GM19324 (cell line): ENCODE results near the gene ASIC4.

Experiments
- ATAC-seq: cut with Tn5 transposase; IDR thresholded peaks from one replicate; pipeline ENCODE4 v1.9.1; 2021; ENCODE audit warnings: mild to moderate bottlenecking, moderate library complexity; ENCODE audit not compliant: unreplicated experiment, low FRiP score

Gene ASIC4

GRCh38 chr2:219514196-219514761, at the start of gene ASIC4:
Gene ASIC4 (plus strand): TSS chr2:219514482. CDS start chr2:219514725, 243 bp downstream.
- no peak for ATAC-seq

GRCh38 chr2:219465659-219466561, 48.4 kb upstream of the ASIC4 start:
- no peak for ATAC-seq

GRCh38 chr2:219466816-219467735, 47.2 kb upstream of the ASIC4 start:
- ATAC-seq, result no peak

GRCh38 chr2:219467736-219468075, 46.6 kb upstream of the ASIC4 start:
- no peak for ATAC-seq

- no peak for ATAC-seq
Observed at GRCh38 chr2:219468410-219469185, 45.7 kb upstream of the ASIC4 start.

GRCh38 chr2:219469186-219469724, 45.0 kb upstream of the ASIC4 start:
- no peak for ATAC-seq

GRCh38 chr2:219470429-219470828, 43.9 kb upstream of the ASIC4 start:
- no peak for ATAC-seq

GRCh38 chr2:219471476-219472371, 42.6 kb upstream of the ASIC4 start:
- no peak for ATAC-seq

GRCh38 chr2:219472629-219473187, 41.6 kb upstream of the ASIC4 start:
- ATAC-seq, result no peak

- no peak for ATAC-seq
Observed at GRCh38 chr2:219473511-219473910, 40.8 kb upstream of the ASIC4 start.

GRCh38 chr2:219474285-219475060, 39.8 kb upstream of the ASIC4 start:
- no peak for ATAC-seq

- ATAC-seq, result no peak
Observed at GRCh38 chr2:219475278-219475677, 39.0 kb upstream of the ASIC4 start.

GRCh38 chr2:219475697-219476651, 38.3 kb upstream of the ASIC4 start:
- ATAC-seq, result no peak

GRCh38 chr2:219476652-219477151, 37.6 kb upstream of the ASIC4 start:
- ATAC-seq, result no peak

- no peak for ATAC-seq
Observed at GRCh38 chr2:219477179-219477578, 37.1 kb upstream of the ASIC4 start.

GRCh38 chr2:219477815-219478214, 36.5 kb upstream of the ASIC4 start:
- no peak for ATAC-seq

- no peak for ATAC-seq
Observed at GRCh38 chr2:219478916-219479315, 35.4 kb upstream of the ASIC4 start.
